Stomach (tissue), 9 donors: Measurements from ENCODE around the gene TAOK1. TPM values are rescaled to one million over a fixed set of nuclear protein-coding genes. Genes with fewer than 3 reads are reported as not detected.

Experiments
- DNase-seq, 2 donors: peaks; one replicate each; pipeline versions ENCODE4 v3.0.0 to v3.0.0-alpha.2; 2013 to 2019
- H3K27ac ChIP-seq, 5 donors: fragments of 200-600 bp in 4 of 5; sonication (generic) in 4 of 5; one replicate each; pipeline ENCODE4 v1.5.1; 2013 to 2019; ENCODE audit warnings: mild to moderate bottlenecking in 1 of 5, moderate library complexity in 1 of 5
- H3K27me3 ChIP-seq, 3 donors: fragments of 200-600 bp; sonication (generic); one replicate each; pipeline ENCODE4 v1.5.1; 2017 to 2019; ENCODE audit warnings: mixed run types in 1 of 3
- H3K36me3 ChIP-seq, 4 donors: fragments of 200-600 bp; sonication (generic); 1 replicate in 3 of 4; 2 replicates in 1 of 4; pipeline ENCODE4 v1.5.1; 2016 to 2019
- H3K4me1 ChIP-seq, 4 donors: fragments of 200-600 bp; sonication (generic); one replicate each; pipeline ENCODE4 v1.5.1; 2016 to 2019
- H3K4me3 ChIP-seq, 4 donors: fragments of 200-600 bp; sonication (generic) in 3 of 4; one replicate each; pipeline ENCODE4 v1.5.1; 2016 to 2019; ENCODE audit warnings: mild to moderate bottlenecking in 1 of 4
- H3K9me3 ChIP-seq, 4 donors: fragments of 200-600 bp; sonication (generic); one replicate each; pipeline ENCODE4 v1.5.1; 2016 to 2019
- EP300 ChIP-seq: sonication (generic); formaldehyde crosslinking; IDR thresholded peaks from one replicate; pipeline ENCODE4 v1.6.1; 2017; ENCODE audit warnings: antibody characterized with exemption
- POLR2A ChIP-seq, 4 donors: fragments of 450-650 bp; IDR thresholded peaks; one replicate each; pipeline ENCODE4 v1.6.1; 2016; ENCODE audit warnings: antibody characterized with exemption in 4 of 4, control low read depth in 2 of 4, mild to moderate bottlenecking in 1 of 4, moderate library complexity in 1 of 4
- POLR2AphosphoS5 ChIP-seq, 3 donors: sonication (generic); formaldehyde crosslinking; IDR thresholded peaks; one replicate each; pipeline ENCODE4 v1.6.1; 2016; ENCODE audit warnings: antibody characterized with exemption in 3 of 3
- WGBS, 5 donors: extraction: QIAGEN DNeasy Blood & Tissue Kit in 3 of 5; methylation state at CpG; one replicate each; pipeline versions ENCODE4 v1.1.5 to v1.1.7; 2013 to 2018; 5-methylcytosine and 5-hydroxymethylcytosine counted together
- intact Hi-C: fragments of 100-400 bp; cut with DNase I; formaldehyde crosslinking; loops from one replicate; pipeline ENCODE4 v1.15.1; 2023; ENCODE audit warnings: low total_unique reads
- polyA plus RNA-seq, 3 donors: library from polyadenylated mRNA; stranded (reverse); fragments of 200-250 nt; gene quantifications; one replicate each; pipeline ENCODE4 v1.2.3, GENCODE V29; 2013
- total RNA-seq, 5 donors: library from RNA; depleted of rRNA; stranded (reverse); fragments of >200 nt; gene quantifications; one replicate each; pipeline versions ENCODE4 v1.1.0 to v1.2.3, GENCODE V29; 2014 to 2016
- TF ChIP-seq, protein P1 (sequence below), 7 experiments: fragments of 450-650 bp in 4 of 7; fragments of 200-600 bp in 3 of 7; sonication (generic) in 3 of 7; IDR thresholded peaks; one replicate each; pipeline ENCODE4 v1.5.1; 2016 to 2019; ENCODE audit warnings: antibody characterized with exemption in 7 of 7, control low read depth in 2 of 7, mild to moderate bottlenecking in 1 of 7
- donor health status: healthy with polysubstance abuse.
- donor health status: Bipolar disorder and iron deficiency.
- donor health status: healthy.

Gene TAOK1
- total and polyA plus RNA-seq, 8 donors: 4.4 to 230 (median 44.7) TPM

DNA sequence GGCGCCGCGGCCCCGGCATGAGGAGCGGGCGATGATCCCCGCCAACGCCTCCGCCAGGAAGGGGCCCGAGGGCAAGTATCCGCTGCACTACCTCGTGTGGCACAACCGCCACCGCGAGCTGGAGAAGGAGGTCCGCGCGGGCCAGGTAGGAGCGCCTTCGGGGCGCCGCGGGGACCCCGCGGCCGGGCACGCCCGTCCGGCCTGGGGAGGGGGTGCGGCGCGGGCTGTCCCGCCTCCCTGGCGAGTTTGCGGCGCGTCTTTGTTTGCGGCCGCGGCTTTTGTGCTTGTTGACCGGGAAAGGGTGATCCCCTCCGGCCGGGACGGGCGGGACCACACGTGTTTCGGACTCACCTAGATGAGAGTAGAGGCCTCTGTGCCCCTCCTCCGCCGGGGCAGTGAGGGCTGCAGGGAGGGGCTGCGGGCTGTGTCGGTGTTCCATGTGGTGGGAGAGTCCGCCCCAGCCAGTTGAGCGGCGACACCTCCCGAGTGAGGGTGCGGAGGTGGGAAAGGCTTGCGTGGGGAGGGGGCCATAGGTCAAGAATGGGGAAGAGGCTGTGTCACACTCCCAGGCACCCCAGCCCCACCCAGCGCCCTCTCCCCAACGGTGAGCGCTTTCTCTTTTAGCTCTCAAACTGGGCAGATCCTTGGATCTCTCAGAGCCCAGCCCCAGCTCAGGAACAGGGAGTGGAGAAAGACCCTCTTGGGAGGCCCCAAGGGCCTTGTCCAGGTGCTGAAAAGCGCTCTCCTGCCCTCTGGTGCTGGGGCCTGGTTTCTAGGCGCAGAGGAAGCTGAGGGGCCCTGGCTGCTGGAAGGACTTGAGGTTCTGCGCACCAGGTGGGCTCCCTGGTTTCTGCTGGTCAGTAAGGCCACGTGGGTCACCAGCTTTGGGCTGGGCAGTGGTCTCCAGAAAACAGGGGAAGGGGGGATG, 203.7 kb downstream of the TAOK1 start:
- peak overlapping the region; percentile 66 to 84 (median 73) for H3K4me3 ChIP-seq
- intact Hi-C loops: no loop called here
- H3K27me3 ChIP-seq: peaks cover 0 to 9% (median 0%) of the 10 kb centered on the region in 3 donors
- no peaks in the 10 kb centered on the region for H3K36me3 ChIP-seq
- H3K9me3 ChIP-seq: no peaks in the 10 kb centered on the region
- no peak for TF ChIP-seq POLR2A (IDR thresholded peaks at IDR 0.05)
- TF ChIP-seq, protein P1, sequence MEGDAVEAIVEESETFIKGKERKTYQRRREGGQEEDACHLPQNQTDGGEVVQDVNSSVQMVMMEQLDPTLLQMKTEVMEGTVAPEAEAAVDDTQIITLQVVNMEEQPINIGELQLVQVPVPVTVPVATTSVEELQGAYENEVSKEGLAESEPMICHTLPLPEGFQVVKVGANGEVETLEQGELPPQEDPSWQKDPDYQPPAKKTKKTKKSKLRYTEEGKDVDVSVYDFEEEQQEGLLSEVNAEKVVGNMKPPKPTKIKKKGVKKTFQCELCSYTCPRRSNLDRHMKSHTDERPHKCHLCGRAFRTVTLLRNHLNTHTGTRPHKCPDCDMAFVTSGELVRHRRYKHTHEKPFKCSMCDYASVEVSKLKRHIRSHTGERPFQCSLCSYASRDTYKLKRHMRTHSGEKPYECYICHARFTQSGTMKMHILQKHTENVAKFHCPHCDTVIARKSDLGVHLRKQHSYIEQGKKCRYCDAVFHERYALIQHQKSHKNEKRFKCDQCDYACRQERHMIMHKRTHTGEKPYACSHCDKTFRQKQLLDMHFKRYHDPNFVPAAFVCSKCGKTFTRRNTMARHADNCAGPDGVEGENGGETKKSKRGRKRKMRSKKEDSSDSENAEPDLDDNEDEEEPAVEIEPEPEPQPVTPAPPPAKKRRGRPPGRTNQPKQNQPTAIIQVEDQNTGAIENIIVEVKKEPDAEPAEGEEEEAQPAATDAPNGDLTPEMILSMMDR (IDR thresholded peaks at IDR 0.05): peak in 1 of 7 experiments; percentile 13
- H3K27ac ChIP-seq: peak overlapping the region in 2 of 5 donors; percentile 30 to 54
- 5 to 14% (median 7%) methylated on average over 22 to 64 of the region's 64 CpGs for WGBS, 5 donors
- DNase-seq: peak in 1 of 2 donors; percentile 72
- peaks cover 38 to 56% (median 47%) of the 10 kb centered on the region in 4 donors for H3K4me1 ChIP-seq

DNA sequence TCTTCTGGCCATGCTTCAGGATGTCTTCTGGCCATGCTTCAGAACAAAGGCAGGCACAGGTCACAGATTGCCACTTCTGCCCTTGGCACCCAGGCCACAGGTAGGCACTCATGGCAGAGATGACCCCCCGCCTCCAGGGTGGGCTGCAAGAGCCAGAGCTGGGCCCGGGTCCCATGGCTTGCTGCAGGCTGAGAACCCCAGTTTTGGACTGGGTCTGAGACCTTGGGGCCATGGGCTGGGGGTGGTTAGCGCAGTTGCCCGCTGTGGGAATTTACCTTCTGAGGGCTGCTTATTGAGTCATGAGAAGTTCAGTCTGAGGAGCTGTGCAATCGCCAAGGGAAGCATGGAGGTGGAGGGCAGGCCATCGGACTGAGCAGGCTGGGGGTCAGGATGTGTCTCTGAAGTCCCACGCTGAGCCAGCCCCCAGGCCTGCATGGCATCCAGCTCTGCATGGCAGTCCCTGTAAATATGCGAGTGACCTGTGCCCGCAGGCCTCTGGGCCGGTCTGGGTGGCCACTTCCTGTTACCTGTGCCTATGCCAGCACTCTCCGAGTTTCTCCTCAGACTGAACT, 204.4 kb downstream of the TAOK1 start:
- WGBS, 5 donors: 73 to 89% (median 83%) methylated on average over 9 to 11 of the region's 11 CpGs
- Histone ChIP-seq H3K36me3 (no peaks in the 10 kb centered on the region), H3K27me3 (peaks cover 0 to 9% (median 0%) of the 10 kb centered on the region in 3 donors), H3K27ac (no peak overlapping the region), H3K4me3 (no peak overlapping the region), H3K9me3 (no peaks in the 10 kb centered on the region), H3K4me1 (peaks cover 38 to 55% (median 46%) of the 10 kb centered on the region in 4 donors)
- TF ChIP-seq, protein P1 (IDR thresholded peaks at IDR 0.05): no peak
- TF ChIP-seq POLR2AphosphoS5 (IDR thresholded peaks at IDR 0.05) (no peak), POLR2A (IDR thresholded peaks at IDR 0.05) (no peak)
- DNase-seq: peak in 1 of 2 donors; percentile 12
- intact Hi-C loops: no loop called here

DNA sequence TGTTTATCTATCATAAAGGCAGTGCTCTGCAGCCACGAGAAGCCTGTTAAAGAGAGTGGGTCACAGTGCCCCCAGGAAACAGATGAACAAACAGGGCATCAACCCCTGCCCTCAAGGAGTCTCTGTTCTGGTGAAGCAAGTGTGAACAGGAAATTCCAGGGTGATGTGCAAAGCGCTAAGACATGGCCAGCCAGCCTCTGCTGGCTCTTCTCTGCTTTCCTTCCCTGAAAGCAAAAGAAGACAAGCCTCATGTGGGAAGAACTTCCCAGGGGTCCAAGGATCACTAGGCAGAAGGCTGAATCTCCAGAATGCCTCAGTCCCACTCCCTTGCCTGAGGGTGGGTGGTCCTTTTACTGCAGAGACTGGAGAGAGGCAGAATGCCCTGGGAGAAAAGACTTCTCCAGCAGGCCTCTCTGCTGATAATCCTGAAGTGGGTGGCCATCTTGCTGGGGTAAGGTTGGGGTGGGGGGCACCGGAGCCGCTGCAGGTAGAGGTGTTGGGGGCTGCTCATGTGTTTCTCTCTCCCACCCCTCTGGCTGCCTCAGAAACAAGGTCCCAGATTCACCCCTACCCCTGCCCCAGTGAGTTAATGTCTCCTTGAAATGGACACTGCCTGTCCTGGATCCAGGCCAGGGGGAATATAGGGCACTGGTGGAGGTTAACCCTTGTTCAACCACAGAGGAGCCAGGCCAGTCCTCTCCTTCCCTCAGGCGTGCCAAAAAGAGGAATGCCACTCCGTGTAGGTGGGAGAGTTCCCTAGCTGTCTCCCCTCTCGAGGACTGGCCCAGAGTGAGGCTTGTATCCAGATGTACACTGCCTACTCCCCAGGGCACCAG, 205.2 kb downstream of the TAOK1 start:
- intact Hi-C loops: no loop called here
- TF ChIP-seq, protein P1 (IDR thresholded peaks at IDR 0.05): no peak
- TF ChIP-seq EP300 (no peak), POLR2AphosphoS5 (IDR thresholded peaks at IDR 0.05) (no peak), POLR2A (IDR thresholded peaks at IDR 0.05) (no peak)
- no peak overlapping the region for H3K4me3 ChIP-seq
- peaks cover 32 to 48% (median 39%) of the 10 kb centered on the region in 4 donors for H3K4me1 ChIP-seq
- no peaks in the 10 kb centered on the region for H3K9me3 ChIP-seq
- 76 to 85% (median 85%) methylated on average over 4 to 7 of the region's 7 CpGs for WGBS, 5 donors
- DNase-seq: peak in 1 of 2 donors; percentile 7
- no peak overlapping the region for H3K27ac ChIP-seq
- peaks cover 0 to 9% (median 0%) of the 10 kb centered on the region in 3 donors for H3K27me3 ChIP-seq
- H3K36me3 ChIP-seq: no peaks in the 10 kb centered on the region
